ENCODE results near the gene BACH2. TPM values are rescaled to one million over a fixed set of nuclear protein-coding genes. Genes with fewer than 3 reads are reported as not detected.

The BACH2 gene
- total and polyA plus RNA-seq, 7 donors = 0.12 to 16.9 (median 5.9) TPM

- no peak for DNase-seq
- Histone ChIP-seq H3K9me3 (no peaks in the 10 kb centered on the region), H3K36me3 (ENCODE audit: insufficient read depth in 1 of 2, low read depth in 1 of 2) (no peaks in the 10 kb centered on the region), H3K27me3 (ENCODE audit: insufficient read depth in 3 of 3, low read length in 2 of 3) (no peaks in the 10 kb centered on the region), H3K4me3 (no peak overlapping the region), H3K4me1 (peaks cover 18% of the 10 kb centered on the region), H3K27ac (no peak overlapping the region)
- no peak for TF ChIP-seq CTCF (IDR thresholded peaks at IDR 0.05)
- intact Hi-C loops (cut with DNase I) = no loop called here
- 47 to 61% (median 55%) methylated on average over 2 of the region's 2 CpGs for WGBS, 3 donors
- no peak for ATAC-seq
Measured at GRCh38 chr6:90021711-90022110, 274.9 kb downstream of the BACH2 start.

- Histone ChIP-seq H3K36me3 (ENCODE audit: insufficient read depth in 1 of 2, low read depth in 1 of 2) (no peaks in the 10 kb centered on the region), H3K9me3 (no peaks in the 10 kb centered on the region), H3K27me3 (ENCODE audit: insufficient read depth in 3 of 3, low read length in 2 of 3) (no peaks in the 10 kb centered on the region), H3K27ac (no peak overlapping the region), H3K4me1 (peaks cover 8% of the 10 kb centered on the region), H3K4me3 (no peak overlapping the region)
- ATAC-seq = no peak
- no peak for DNase-seq
- TF ChIP-seq CTCF (IDR thresholded peaks at IDR 0.05) = no peak
- intact Hi-C loops (cut with DNase I) = no loop called here
- 70 to 71% (median 70%) methylated on average over 2 of the region's 2 CpGs for WGBS, 3 donors
Measured at GRCh38 chr6:90020746-90021145, 275.9 kb downstream of the BACH2 start.

- WGBS, 3 donors = 96 to 100% (median 100%) methylated on average over 1 of the region's 1 CpG
- ATAC-seq = no peak
Measured at GRCh38 chr6:90019216-90019615, 277.4 kb downstream of the BACH2 start.

GRCh38 chr6:90015883-90016282, 280.8 kb downstream of the BACH2 start:
- intact Hi-C loops (cut with DNase I) = no loop called here
- no peak for ATAC-seq

More at GRCh38 chr6:90019216-90019615, 277.4 kb downstream of the BACH2 start:
- Histone ChIP-seq H3K9me3 (no peaks in the 10 kb centered on the region), H3K36me3 (ENCODE audit: insufficient read depth in 1 of 2, low read depth in 1 of 2) (no peaks in the 10 kb centered on the region), H3K27me3 (ENCODE audit: insufficient read depth in 3 of 3, low read length in 2 of 3) (no peaks in the 10 kb centered on the region), H3K27ac (no peak overlapping the region), H3K4me1 (no peaks in the 10 kb centered on the region), H3K4me3 (no peak overlapping the region)
- TF ChIP-seq CTCF (IDR thresholded peaks at IDR 0.05) = no peak
- intact Hi-C loops (cut with DNase I) = no loop called here
- DNase-seq = no peak

More at GRCh38 chr6:90015883-90016282, 280.8 kb downstream of the BACH2 start:
- 62 to 71% (median 70%) methylated on average over 1 of the region's 1 CpG for WGBS, 3 donors
- Histone ChIP-seq H3K9me3 (no peaks in the 10 kb centered on the region), H3K27ac (no peak overlapping the region), H3K4me3 (no peak overlapping the region), H3K4me1 (no peaks in the 10 kb centered on the region), H3K36me3 (ENCODE audit: insufficient read depth in 1 of 2, low read depth in 1 of 2) (no peaks in the 10 kb centered on the region), H3K27me3 (ENCODE audit: insufficient read depth in 3 of 3, low read length in 2 of 3) (no peaks in the 10 kb centered on the region)
- no peak for TF ChIP-seq CTCF (IDR thresholded peaks at IDR 0.05)
- DNase-seq = no peak
